ENCODE results near the gene MAPK10.

Gene MAPK10

GRCh38 chr4:86221002-86221401, 138.9 kb downstream of the MAPK10 start:
- TF ChIP-seq FOXP2 (optimal IDR thresholded peaks at IDR 0.05; ENCODE audit: borderline replicate concordance, extremely low read depth, extremely low read length, insufficient read depth) = no peak
- no peak for TF ChIP-seq POLR2AphosphoS5 (IDR thresholded peaks at IDR 0.05; ENCODE audit: low read depth, low read length)
- no peak for TF ChIP-seq TAF1 (IDR thresholded peaks at IDR 0.05; ENCODE audit: borderline replicate concordance, insufficient read depth, low read length)
- no peak for TF ChIP-seq SIN3A (IDR thresholded peaks at IDR 0.05; ENCODE audit: borderline replicate concordance, insufficient read depth, low read length)

GRCh38 chr4:86220121-86220520, 139.7 kb downstream of the MAPK10 start:
- no peak for TF ChIP-seq FOXP2 (optimal IDR thresholded peaks at IDR 0.05; ENCODE audit: borderline replicate concordance, extremely low read depth, extremely low read length, insufficient read depth)
- no peak for TF ChIP-seq POLR2AphosphoS5 (IDR thresholded peaks at IDR 0.05; ENCODE audit: low read depth, low read length)
- TF ChIP-seq, protein P1, sequence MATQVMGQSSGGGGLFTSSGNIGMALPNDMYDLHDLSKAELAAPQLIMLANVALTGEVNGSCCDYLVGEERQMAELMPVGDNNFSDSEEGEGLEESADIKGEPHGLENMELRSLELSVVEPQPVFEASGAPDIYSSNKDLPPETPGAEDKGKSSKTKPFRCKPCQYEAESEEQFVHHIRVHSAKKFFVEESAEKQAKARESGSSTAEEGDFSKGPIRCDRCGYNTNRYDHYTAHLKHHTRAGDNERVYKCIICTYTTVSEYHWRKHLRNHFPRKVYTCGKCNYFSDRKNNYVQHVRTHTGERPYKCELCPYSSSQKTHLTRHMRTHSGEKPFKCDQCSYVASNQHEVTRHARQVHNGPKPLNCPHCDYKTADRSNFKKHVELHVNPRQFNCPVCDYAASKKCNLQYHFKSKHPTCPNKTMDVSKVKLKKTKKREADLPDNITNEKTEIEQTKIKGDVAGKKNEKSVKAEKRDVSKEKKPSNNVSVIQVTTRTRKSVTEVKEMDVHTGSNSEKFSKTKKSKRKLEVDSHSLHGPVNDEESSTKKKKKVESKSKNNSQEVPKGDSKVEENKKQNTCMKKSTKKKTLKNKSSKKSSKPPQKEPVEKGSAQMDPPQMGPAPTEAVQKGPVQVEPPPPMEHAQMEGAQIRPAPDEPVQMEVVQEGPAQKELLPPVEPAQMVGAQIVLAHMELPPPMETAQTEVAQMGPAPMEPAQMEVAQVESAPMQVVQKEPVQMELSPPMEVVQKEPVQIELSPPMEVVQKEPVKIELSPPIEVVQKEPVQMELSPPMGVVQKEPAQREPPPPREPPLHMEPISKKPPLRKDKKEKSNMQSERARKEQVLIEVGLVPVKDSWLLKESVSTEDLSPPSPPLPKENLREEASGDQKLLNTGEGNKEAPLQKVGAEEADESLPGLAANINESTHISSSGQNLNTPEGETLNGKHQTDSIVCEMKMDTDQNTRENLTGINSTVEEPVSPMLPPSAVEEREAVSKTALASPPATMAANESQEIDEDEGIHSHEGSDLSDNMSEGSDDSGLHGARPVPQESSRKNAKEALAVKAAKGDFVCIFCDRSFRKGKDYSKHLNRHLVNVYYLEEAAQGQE (IDR thresholded peaks at IDR 0.05; ENCODE audit: insufficient read depth in 1 of 2, low read depth in 2 of 2, low read length in 2 of 2) = no peak
- no peak for TF ChIP-seq TAF1 (IDR thresholded peaks at IDR 0.05; ENCODE audit: borderline replicate concordance, insufficient read depth, low read length)
- no peak for TF ChIP-seq SIN3A (IDR thresholded peaks at IDR 0.05; ENCODE audit: borderline replicate concordance, insufficient read depth, low read length)

DNA sequence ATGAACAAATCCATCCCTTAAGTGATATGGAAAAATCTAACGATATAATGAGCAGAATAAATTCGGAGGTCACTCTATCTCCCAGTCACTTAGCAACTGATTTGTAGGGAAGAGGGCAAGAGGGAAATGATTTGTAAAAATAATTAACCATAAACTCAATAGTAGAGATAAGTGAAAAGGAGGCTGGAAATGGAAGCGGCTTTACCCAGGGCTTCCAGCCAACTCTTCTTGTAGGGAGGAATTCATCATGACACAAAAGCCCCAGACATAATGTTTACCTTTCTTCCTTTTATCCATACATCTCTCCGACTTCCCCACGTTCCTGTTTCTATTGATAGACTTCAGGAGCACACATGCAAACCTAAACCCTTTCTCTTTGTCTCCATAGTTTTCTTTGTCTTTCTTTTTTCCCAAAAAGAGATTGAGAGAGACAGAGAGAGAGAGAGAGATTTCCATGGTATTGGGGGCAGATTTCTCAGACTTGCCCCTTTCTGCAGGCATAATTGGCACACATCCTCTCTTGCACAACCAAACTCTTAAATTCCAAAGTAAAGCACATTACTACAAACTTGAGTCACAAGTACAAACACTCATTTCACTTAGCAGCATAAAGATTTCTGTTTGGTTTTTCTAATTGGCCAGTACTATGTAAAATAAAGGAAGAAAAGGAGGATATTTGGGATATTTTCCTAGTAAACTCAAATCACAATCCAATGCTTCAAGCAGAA, 140.9 kb downstream of the MAPK10 start:
- TF ChIP-seq, protein P1 (IDR thresholded peaks at IDR 0.05; ENCODE audit: insufficient read depth in 1 of 2, low read depth in 2 of 2, low read length in 2 of 2) = 0 out of 4 replicates have a peak, but pooled peaks of 1 of the 2 experiments have one; percentile 20
- no peak for TF ChIP-seq TAF1 (IDR thresholded peaks at IDR 0.05; ENCODE audit: borderline replicate concordance, insufficient read depth, low read length)

DNA sequence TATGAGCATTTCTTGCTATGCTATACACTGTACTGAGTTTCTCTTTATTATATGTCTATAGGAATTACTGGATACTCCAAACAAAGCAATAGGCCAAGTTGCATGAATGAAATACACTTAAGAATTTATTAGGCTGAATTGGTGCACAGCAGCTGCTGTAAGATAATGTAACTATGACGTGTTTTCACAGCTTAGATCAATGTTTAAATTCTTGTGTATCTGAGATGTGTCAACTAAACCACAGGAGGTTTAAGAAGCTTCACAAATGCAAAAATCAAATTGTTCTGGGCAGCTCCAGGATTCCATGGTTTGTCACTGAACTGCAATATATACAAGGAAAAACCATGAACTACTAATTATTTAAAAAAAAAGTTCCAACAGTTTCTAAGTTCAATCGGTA, 156.7 kb downstream of the MAPK10 start:
- TF ChIP-seq SIN3A (IDR thresholded peaks at IDR 0.05; ENCODE audit: borderline replicate concordance, insufficient read depth, low read length) (no peak), FOXP2 (optimal IDR thresholded peaks at IDR 0.05; ENCODE audit: borderline replicate concordance, extremely low read depth, extremely low read length, insufficient read depth) (no peak), TAF1 (IDR thresholded peaks at IDR 0.05; ENCODE audit: borderline replicate concordance, insufficient read depth, low read length) (no peak), POLR2AphosphoS5 (IDR thresholded peaks at IDR 0.05; ENCODE audit: low read depth, low read length) (no peak)
- TF ChIP-seq, protein P1 (IDR thresholded peaks at IDR 0.05; ENCODE audit: insufficient read depth in 1 of 2, low read depth in 2 of 2, low read length in 2 of 2) = no peak

GRCh38 chr4:86185659-86186058, 174.2 kb downstream of the MAPK10 start:
- TF ChIP-seq, protein P1 (IDR thresholded peaks at IDR 0.05; ENCODE audit: insufficient read depth in 1 of 2, low read depth in 2 of 2, low read length in 2 of 2) = no peak
- TF ChIP-seq FOXP2 (optimal IDR thresholded peaks at IDR 0.05; ENCODE audit: borderline replicate concordance, extremely low read depth, extremely low read length, insufficient read depth) (no peak), POLR2AphosphoS5 (IDR thresholded peaks at IDR 0.05; ENCODE audit: low read depth, low read length) (no peak), TAF1 (IDR thresholded peaks at IDR 0.05; ENCODE audit: borderline replicate concordance, insufficient read depth, low read length) (no peak), SIN3A (IDR thresholded peaks at IDR 0.05; ENCODE audit: borderline replicate concordance, insufficient read depth, low read length) (no peak)

Data from PFSK-1 (cell line).